ENCODE data around the gene FAM135A.
A peak's percentile ranks its signal among the peaks of the same experiment; 100 is the strongest.

Gene FAM135A

DNA sequence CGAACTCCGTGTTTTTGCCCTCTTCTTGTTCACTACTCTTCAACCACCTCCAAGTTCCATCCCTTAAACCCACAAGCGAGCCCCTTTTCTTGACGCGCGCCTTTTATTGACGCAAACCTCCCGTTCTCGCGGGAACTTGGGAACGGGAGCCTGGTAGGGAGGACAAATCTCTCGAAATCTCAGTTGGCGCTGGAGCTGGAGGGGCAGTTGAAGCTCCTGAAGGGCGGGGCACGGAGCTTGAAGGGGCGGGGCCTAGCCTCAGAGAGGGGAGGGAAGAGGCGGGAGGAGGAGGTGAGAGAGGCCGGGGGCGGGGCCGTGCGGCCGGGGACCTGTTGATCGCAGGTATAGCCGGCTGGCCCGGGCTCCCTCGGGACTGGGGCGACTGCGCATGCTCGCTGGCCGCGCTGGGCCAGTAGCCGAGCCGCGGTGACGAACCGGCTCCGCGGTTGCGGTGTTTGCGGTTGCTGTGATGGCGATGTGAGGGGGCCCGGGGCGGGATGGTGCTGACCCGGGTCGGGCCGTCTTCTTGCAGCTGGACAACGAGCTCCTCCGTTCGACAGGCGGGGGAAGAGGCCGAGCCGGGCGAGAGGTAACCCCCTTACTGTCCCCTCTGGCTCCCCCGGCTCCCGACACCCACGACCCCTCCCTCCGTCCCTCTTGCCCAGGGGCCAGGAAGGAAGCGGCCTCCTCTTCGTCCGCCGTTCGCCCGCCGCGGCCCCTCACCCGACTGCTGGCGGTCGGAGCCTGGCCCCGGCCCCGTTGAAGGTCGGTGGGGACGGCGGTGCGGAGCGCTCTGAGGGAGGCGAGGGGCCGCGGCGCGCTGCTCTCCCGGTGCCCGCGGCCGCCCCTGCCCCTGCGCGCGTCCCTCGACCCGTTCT, at the start of gene FAM135A:
FAM135A (plus strand) TSS at position 395 of the 878 bp plus-strand sequence. CDS start 14,835 bp downstream, outside the sequence.
- peak; percentile 95 for DNase-seq (ENCODE audit: low spot score)

DNA sequence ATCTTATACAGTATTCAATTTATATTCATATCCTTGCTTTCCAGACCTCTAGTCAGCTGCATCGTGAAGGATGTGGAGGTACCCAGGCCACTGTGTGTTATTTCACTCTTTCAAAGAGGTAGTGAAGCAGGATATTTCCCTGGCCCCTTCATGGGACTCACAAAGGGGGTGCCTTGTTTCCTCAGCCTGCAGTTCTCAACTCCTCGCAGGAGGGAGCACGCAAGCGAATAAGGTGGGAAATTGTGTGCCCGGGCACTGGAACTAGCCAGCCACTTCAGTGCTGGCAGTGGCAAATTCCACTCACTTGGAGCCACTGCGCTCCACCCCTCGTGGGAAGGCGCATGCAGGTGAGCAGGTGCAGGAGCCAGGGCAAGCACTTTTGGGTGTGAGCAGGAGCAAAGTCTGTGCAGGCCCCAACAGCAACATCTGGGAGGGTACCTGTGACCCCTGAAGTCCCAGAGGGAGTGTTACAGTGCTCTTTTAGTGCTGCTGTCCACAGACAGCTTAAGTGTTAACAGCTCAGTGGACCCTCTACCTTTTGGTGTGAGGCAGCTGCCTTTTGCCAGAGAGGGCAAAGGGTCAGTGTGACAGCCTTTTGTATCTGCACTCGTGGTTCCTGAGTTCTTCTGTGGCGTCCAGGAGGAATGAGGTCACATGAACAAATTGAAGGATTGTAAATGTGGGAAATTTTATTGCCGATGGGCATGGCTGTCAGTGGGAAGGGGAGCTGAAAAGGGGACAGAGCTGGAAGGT, 49.4 kb upstream of the FAM135A start:
- DNase-seq (ENCODE audit: low spot score), result no peak

GRCh38 chr6:70369332-70369950, 43.9 kb upstream of the FAM135A start:
- DNase-seq (ENCODE audit: low spot score), result peak; percentile 74

DNA sequence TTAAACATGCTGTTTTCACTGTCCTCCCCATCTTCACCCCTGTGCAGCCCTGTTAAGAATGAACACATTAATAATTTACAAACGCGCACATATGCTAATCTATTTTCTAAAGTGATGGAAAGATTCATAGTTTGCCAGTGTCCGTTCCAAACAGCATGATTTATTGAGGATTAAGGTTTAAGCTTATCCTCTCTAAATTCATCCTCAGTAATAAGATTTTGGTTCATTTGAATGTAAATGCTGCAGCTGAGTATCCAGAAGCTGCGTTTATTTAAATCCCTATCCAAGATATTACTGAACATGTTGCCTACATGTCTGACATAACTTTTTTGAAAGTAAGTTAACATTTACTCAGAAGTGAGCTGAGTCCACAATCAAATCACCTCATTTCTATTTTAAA, 42.8 kb upstream of the FAM135A start:
- no peak for DNase-seq (ENCODE audit: low spot score)

DNA sequence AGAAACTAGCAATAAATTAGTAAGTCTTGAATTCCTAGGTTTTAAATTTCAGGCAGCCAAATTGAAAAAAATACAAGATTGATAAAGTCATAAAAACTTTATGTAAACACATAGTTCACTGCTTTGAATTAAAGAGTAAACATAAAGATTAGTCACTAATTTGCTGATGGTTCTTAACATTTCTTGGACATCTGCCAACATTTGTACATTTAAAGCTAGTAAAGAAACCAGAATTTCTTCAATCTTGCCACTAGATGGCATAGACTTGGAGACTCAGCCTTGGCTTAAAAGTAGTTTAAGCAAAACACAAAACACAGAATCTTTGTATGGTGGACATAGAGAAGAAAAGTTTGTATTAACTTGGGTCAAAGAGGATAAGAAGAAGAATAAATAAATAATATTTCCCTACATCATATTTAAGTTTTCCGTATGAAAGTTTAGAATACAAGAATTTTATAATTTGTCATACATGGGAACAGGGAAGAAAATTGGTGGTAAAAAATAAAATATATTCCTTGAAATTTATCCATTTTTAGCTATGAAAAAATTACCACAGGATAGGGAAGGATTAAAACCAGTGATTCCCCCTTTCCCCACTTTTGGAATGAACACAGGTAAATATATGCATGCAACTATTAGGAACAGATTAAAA, 41.7 kb upstream of the FAM135A start:
- DNase-seq (ENCODE audit: low spot score), result peak; percentile 69

DNA sequence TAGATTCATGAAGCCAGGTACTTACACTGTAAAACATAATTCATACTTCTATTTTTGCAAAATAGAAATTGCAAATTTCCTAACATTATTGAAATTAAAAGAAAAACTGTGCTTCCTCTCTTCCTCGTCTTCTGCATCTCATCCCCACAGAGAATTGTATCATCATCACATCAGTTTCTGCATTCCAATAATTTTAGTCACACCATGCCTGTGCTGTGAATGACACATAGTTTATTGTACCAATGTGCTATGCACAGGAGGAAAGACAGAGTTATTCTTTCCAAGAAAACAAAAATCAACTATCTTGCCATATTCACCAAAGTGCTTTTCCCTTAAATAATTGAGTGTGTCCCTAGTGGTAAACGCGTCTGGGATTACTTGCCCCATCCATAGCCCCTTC, 38.1 kb upstream of the FAM135A start:
- no peak for DNase-seq (ENCODE audit: low spot score)

- DNase-seq (ENCODE audit: low spot score), result no peak
Measured at GRCh38 chr6:70375882-70376281, 37.4 kb upstream of the FAM135A start.

DNA sequence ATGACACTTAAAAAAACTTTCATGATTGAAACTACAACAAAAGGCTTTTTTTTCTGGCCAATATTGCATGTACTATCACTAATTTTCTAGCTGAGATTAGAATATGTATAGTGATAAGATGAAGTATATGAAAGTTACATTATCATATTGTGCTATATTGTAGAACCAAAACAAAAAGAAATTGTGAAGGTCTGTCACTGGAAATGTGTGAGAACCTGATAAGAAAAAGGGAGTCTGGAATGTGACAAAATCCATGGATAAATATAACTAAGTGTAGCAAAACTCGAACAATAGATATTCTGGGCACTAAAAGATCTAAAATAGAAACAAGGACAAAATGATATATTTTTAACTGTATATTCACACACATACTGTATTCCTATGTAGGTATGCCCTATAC, 36.7 kb upstream of the FAM135A start:
- no peak for DNase-seq (ENCODE audit: low spot score)

DNA sequence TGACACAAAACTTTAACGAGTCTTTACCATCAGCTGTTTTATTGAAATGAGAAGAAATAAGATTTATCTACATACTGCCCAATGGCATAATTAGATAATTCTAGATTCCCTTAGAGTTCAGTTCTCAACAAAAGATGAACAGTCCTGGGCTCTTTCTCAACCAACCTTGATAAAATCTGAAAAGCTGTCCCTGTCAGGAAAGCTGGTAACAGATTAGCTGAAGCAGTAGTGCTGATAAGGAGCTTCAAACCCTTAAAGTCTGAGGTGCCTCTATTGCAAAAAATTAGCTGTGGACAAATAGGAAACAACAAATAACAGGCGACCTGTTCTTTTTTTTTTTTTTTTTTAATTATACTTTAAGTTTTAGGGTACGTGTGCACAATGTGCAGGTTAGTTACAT, 35.9 kb upstream of the FAM135A start:
- DNase-seq (ENCODE audit: low spot score), result no peak

- no peak for DNase-seq (ENCODE audit: low spot score)
Measured at GRCh38 chr6:70379473-70380013, 33.8 kb upstream of the FAM135A start.

DNA sequence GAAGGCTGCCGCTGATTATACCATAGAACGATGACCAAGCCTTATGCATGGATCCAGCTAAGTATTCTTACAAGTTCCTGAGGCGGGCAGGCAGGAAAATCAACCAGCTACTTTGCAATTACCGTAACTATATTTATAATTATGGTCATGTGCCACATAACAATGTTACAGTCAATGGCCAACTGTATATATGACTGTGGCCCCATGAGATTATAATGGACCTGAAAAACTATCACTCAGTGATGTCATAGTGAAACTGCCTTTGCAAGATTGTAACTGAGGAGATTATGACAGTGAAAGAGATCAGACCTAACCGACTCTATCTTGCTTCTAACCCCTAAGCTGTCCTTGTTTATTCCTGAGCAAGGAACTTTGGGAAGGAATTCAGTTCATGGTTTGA, 33.1 kb upstream of the FAM135A start:
- no peak for DNase-seq (ENCODE audit: low spot score)

GRCh38 chr6:70380771-70381416, 32.4 kb upstream of the FAM135A start:
- no peak for DNase-seq (ENCODE audit: low spot score)

GRCh38 chr6:70381417-70381782, 31.9 kb upstream of the FAM135A start:
- no peak for DNase-seq (ENCODE audit: low spot score)

GRCh38 chr6:70385901-70386300, 27.4 kb upstream of the FAM135A start:
- no peak for DNase-seq (ENCODE audit: low spot score)

- no peak for DNase-seq (ENCODE audit: low spot score)
Measured at GRCh38 chr6:70388814-70389213, 24.5 kb upstream of the FAM135A start.

- DNase-seq (ENCODE audit: low spot score), result no peak
Measured at GRCh38 chr6:70389261-70389660, 24.0 kb upstream of the FAM135A start.

- no peak for DNase-seq (ENCODE audit: low spot score)
Measured at GRCh38 chr6:70390067-70390466, 23.2 kb upstream of the FAM135A start.

DNA sequence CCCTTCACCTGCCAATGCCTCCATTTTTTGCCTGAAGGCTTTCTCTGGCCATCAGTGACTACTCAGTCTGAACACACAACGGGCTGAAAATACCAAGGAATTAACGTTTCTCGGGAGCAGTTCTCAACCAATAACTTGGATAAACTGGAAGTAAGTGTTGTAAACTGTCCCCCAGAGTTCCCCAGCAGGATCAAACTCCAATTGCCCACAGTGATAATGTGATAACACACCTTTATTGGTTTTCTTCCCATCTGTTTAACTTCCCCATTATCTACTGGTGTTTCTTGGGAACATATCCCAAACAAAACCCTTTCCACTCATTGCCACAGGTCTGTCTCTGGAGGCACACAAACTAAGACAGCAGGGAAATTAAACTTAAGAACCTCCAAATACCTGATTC, 21.8 kb upstream of the FAM135A start:
- no peak for DNase-seq (ENCODE audit: low spot score)

- no peak for DNase-seq (ENCODE audit: low spot score)
Measured at GRCh38 chr6:70394518-70395300, 18.6 kb upstream of the FAM135A start.

- DNase-seq (ENCODE audit: low spot score), result no peak
Measured at GRCh38 chr6:70395301-70395672, 18.0 kb upstream of the FAM135A start.

GRCh38 chr6:70396163-70396562, 17.1 kb upstream of the FAM135A start:
- DNase-seq (ENCODE audit: low spot score), result no peak

Data from CD4-positive, alpha-beta T cell treated with Interleukin-2 at 100 ng/mL for 4 hours (primary cell).